Activated CD4-positive, alpha-beta T cell treated with anti-CD3 and anti-CD28 coated beads for 1 hour (primary cell): ENCODE data around the gene IGSF10.

Experiments used
- DNase-seq: peaks from one replicate; pipeline ENCODE4 v3.0.0-alpha.2; 2020

IGSF10 gene

GRCh38 chr3:151412989-151413388 is 47.9 kb downstream of the IGSF10 start:
- DNase-seq: no peak
